ENCODE measurements around the gene TBC1D13.

TBC1D13 gene

GRCh38 chr9:128770286-128771030 lies 16.6 kb upstream of the TBC1D13 start:
- DNase-seq (ENCODE audit: low read depth in 1 of 2, low spot score in 1 of 2) = no peak
- no peak for TF ChIP-seq GABPA (IDR thresholded peaks at IDR 0.05; ENCODE audit: low read depth)
- TF ChIP-seq CTCF (IDR thresholded peaks at IDR 0.05; ENCODE audit: insufficient read depth, low read length) = no peak
- TF ChIP-seq REST (IDR thresholded peaks at IDR 0.05; ENCODE audit: insufficient replicate concordance, low read depth) = no peak
- no peak for TF ChIP-seq POLR2AphosphoS5 (IDR thresholded peaks at IDR 0.05; ENCODE audit: low read depth)
- no peak for TF ChIP-seq SPI1 (IDR thresholded peaks at IDR 0.05; ENCODE audit: borderline replicate concordance, low read depth)
- Histone ChIP-seq H3K27me3 (ENCODE audit: insufficient read depth, poor library complexity, severe bottlenecking) (no peaks in the 10 kb centered on the region), H3K27ac (replicated peaks) (peak overlapping the region; percentile 90; the same call in 1 of the 2 replicates), H3K4me3 (replicated peaks; ENCODE audit: insufficient read depth, low read length) (peak overlapping the region; percentile 99)

- DNase-seq (ENCODE audit: low read depth in 1 of 2, low spot score in 1 of 2) = peak in 1 of 2 experiments; percentile 18
- Histone ChIP-seq H3K27ac (replicated peaks) (peak overlapping the region; percentile 90), H3K27me3 (ENCODE audit: insufficient read depth, poor library complexity, severe bottlenecking) (no peaks in the 10 kb centered on the region), H3K4me3 (replicated peaks; ENCODE audit: insufficient read depth, low read length) (peak overlapping the region; percentile 99)
- TF ChIP-seq POLR2AphosphoS5 (IDR thresholded peaks at IDR 0.05; ENCODE audit: low read depth) = no peak
- TF ChIP-seq SPI1 (IDR thresholded peaks at IDR 0.05; ENCODE audit: borderline replicate concordance, low read depth) = no peak
- no peak for TF ChIP-seq REST (IDR thresholded peaks at IDR 0.05; ENCODE audit: insufficient replicate concordance, low read depth)
- no peak for TF ChIP-seq GABPA (IDR thresholded peaks at IDR 0.05; ENCODE audit: low read depth)
- no peak for TF ChIP-seq CTCF (IDR thresholded peaks at IDR 0.05; ENCODE audit: insufficient read depth, low read length)
Observed at GRCh38 chr9:128771094-128771721, 15.8 kb upstream of the TBC1D13 start.

- H3K27ac ChIP-seq (replicated peaks) = peak within 1 kb of the TSS; percentile 90
- peak; percentile 84 to 88 for DNase-seq (ENCODE audit: low read depth in 1 of 2, low spot score in 1 of 2)
- H3K27me3 ChIP-seq (ENCODE audit: insufficient read depth, poor library complexity, severe bottlenecking) = no peaks in the 10 kb centered on the region
- H3K4me3 ChIP-seq (replicated peaks; ENCODE audit: insufficient read depth, low read length) = peak within 1 kb of the TSS; percentile 99
- no peak for TF ChIP-seq CTCF (IDR thresholded peaks at IDR 0.05; ENCODE audit: insufficient read depth, low read length)
- TF ChIP-seq REST (IDR thresholded peaks at IDR 0.05; ENCODE audit: insufficient replicate concordance, low read depth) = peak; percentile 39
- TF ChIP-seq GABPA (IDR thresholded peaks at IDR 0.05; ENCODE audit: low read depth) = peak; percentile 95
- TF ChIP-seq POLR2AphosphoS5 (IDR thresholded peaks at IDR 0.05; ENCODE audit: low read depth) = peak; percentile 62; the same call in 1 of the 2 replicates
Observed at GRCh38 chr9:128771745-128772519, 15.1 kb upstream of the TBC1D13 start, which contains the start of gene ZER1. ZER1 (minus strand) TSS chr9:128771927; CDS start chr9:128755565, 16,362 bp downstream.
